ENCODE measurements around the gene PLEKHA7. TPM values are rescaled to one million over a fixed set of nuclear protein-coding genes. Genes with fewer than 3 reads are reported as not detected.

Gene PLEKHA7
- total and polyA plus RNA-seq, 2 of the 13 experiments (the other 11 are each of a cell fraction or from before 2014, with no cell fraction given), result 17.5 to 18.7 TPM

DNA sequence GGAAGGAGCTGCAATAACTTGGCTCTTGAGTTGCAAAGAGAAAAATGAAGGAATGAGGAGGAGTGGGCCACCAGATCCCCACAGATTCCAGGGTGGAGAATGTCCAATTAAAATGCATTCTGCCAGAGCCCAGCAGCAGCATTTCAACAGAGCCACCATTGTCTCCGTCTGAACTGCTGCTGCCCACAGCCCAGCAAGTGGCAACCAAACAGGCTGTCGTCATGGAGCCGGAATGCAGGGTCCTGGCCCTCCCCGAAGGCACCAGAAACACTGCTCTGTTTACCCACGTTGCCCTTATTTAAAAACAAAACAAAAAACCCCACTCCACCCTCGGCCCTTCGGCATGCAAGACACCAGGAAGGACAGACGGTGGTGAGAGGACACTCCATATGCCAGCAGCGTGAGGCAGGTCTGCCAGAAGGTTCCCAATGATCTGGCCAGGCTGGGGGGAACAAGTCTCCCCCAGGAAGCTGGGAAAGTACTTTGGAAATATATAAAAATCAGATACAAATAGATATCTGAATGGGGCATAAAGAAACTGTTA, 32.5 kb downstream of the PLEKHA7 start (continued):
- TF ChIP-seq, protein P1, sequence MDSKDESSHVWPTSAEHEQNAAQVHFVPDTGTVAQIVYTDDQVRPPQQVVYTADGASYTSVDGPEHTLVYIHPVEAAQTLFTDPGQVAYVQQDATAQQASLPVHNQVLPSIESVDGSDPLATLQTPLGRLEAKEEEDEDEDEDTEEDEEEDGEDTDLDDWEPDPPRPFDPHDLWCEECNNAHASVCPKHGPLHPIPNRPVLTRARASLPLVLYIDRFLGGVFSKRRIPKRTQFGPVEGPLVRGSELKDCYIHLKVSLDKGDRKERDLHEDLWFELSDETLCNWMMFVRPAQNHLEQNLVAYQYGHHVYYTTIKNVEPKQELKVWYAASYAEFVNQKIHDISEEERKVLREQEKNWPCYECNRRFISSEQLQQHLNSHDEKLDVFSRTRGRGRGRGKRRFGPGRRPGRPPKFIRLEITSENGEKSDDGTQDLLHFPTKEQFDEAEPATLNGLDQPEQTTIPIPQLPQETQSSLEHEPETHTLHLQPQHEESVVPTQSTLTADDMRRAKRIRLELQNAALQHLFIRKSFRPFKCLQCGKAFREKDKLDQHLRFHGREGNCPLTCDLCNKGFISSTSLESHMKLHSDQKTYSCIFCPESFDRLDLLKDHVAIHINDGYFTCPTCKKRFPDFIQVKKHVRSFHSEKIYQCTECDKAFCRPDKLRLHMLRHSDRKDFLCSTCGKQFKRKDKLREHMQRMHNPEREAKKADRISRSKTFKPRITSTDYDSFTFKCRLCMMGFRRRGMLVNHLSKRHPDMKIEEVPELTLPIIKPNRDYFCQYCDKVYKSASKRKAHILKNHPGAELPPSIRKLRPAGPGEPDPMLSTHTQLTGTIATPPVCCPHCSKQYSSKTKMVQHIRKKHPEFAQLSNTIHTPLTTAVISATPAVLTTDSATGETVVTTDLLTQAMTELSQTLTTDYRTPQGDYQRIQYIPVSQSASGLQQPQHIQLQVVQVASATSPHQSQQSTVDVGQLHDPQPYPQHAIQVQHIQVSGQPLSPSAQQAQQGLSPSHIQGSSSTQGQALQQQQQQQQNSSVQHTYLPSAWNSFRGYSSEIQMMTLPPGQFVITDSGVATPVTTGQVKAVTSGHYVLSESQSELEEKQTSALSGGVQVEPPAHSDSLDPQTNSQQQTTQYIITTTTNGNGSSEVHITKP (CRISPR knock-in tag; IDR thresholded peaks at IDR 0.05; ENCODE audit: low read depth), result no peak
- TF ChIP-seq, protein P2, sequence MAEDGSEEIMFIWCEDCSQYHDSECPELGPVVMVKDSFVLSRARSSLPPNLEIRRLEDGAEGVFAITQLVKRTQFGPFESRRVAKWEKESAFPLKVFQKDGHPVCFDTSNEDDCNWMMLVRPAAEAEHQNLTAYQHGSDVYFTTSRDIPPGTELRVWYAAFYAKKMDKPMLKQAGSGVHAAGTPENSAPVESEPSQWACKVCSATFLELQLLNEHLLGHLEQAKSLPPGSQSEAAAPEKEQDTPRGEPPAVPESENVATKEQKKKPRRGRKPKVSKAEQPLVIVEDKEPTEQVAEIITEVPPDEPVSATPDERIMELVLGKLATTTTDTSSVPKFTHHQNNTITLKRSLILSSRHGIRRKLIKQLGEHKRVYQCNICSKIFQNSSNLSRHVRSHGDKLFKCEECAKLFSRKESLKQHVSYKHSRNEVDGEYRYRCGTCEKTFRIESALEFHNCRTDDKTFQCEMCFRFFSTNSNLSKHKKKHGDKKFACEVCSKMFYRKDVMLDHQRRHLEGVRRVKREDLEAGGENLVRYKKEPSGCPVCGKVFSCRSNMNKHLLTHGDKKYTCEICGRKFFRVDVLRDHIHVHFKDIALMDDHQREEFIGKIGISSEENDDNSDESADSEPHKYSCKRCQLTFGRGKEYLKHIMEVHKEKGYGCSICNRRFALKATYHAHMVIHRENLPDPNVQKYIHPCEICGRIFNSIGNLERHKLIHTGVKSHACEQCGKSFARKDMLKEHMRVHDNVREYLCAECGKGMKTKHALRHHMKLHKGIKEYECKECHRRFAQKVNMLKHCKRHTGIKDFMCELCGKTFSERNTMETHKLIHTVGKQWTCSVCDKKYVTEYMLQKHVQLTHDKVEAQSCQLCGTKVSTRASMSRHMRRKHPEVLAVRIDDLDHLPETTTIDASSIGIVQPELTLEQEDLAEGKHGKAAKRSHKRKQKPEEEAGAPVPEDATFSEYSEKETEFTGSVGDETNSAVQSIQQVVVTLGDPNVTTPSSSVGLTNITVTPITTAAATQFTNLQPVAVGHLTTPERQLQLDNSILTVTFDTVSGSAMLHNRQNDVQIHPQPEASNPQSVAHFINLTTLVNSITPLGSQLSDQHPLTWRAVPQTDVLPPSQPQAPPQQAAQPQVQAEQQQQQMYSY (CRISPR knock-in tag; IDR thresholded peaks at IDR 0.05), result no peak
- TF ChIP-seq, protein P3, sequence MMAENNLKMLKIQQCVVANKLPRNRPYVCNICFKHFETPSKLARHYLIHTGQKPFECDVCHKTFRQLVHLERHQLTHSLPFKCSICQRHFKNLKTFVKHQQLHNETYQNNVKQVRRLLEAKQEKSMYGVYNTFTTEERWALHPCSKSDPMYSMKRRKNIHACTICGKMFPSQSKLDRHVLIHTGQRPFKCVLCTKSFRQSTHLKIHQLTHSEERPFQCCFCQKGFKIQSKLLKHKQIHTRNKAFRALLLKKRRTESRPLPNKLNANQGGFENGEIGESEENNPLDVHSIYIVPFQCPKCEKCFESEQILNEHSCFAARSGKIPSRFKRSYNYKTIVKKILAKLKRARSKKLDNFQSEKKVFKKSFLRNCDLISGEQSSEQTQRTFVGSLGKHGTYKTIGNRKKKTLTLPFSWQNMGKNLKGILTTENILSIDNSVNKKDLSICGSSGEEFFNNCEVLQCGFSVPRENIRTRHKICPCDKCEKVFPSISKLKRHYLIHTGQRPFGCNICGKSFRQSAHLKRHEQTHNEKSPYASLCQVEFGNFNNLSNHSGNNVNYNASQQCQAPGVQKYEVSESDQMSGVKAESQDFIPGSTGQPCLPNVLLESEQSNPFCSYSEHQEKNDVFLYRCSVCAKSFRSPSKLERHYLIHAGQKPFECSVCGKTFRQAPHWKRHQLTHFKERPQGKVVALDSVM (CRISPR knock-in tag; IDR thresholded peaks at IDR 0.05), result no peak
- TF ChIP-seq MYNN (CRISPR knock-in tag; IDR thresholded peaks at IDR 0.05; ENCODE audit: low read depth) (no peak), RNF2 (conservative IDR thresholded peaks at IDR 0.05; ENCODE audit: low read depth) (no peak), RELA (CRISPR knock-in tag; IDR thresholded peaks at IDR 0.05) (no peak), PCBP1 (IDR thresholded peaks at IDR 0.05; ENCODE audit: borderline replicate concordance, low read depth, low read length) (no peak), PRPF4 (IDR thresholded peaks at IDR 0.05; ENCODE audit: low read depth, low read length, poor library complexity, severe bottlenecking) (no peak), ZSCAN12 (CRISPR knock-in tag; IDR thresholded peaks at IDR 0.05) (no peak), ZNF768 (CRISPR knock-in tag; IDR thresholded peaks at IDR 0.05) (no peak), ZBTB21 (CRISPR knock-in tag; IDR thresholded peaks at IDR 0.05) (no peak), CC2D1A (CRISPR knock-in tag; IDR thresholded peaks at IDR 0.05) (no peak), NFYB (CRISPR knock-in tag; IDR thresholded peaks at IDR 0.05) (no peak)
- TF ChIP-seq, protein P4, sequence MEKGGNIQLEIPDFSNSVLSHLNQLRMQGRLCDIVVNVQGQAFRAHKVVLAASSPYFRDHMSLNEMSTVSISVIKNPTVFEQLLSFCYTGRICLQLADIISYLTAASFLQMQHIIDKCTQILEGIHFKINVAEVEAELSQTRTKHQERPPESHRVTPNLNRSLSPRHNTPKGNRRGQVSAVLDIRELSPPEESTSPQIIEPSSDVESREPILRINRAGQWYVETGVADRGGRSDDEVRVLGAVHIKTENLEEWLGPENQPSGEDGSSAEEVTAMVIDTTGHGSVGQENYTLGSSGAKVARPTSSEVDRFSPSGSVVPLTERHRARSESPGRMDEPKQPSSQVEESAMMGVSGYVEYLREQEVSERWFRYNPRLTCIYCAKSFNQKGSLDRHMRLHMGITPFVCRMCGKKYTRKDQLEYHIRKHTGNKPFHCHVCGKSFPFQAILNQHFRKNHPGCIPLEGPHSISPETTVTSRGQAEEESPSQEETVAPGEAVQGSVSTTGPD (CRISPR knock-in tag; IDR thresholded peaks at IDR 0.05), result no peak
- TF ChIP-seq, protein P5, sequence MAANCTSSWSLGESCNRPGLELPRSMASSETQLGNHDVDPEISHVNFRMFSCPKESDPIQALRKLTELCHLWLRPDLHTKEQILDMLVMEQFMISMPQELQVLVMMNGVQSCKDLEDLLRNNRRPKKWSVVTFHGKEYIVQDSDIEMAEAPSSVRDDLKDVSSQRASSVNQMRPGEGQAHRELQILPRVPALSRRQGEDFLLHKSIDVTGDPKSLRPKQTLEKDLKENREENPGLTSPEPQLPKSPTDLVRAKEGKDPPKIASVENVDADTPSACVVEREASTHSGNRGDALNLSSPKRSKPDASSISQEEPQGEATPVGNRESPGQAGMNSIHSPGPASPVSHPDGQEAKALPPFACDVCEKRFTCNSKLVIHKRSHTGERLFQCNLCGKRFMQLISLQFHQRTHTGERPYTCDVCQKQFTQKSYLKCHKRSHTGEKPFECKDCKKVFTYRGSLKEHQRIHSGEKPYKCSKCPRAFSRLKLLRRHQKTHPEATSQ (CRISPR knock-in tag; IDR thresholded peaks at IDR 0.05; ENCODE audit: borderline replicate concordance), result no peak
- TF ChIP-seq, protein P6, sequence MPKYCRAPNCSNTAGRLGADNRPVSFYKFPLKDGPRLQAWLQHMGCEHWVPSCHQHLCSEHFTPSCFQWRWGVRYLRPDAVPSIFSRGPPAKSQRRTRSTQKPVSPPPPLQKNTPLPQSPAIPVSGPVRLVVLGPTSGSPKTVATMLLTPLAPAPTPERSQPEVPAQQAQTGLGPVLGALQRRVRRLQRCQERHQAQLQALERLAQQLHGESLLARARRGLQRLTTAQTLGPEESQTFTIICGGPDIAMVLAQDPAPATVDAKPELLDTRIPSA (CRISPR knock-in tag; IDR thresholded peaks at IDR 0.05; ENCODE audit: borderline replicate concordance), result no peak
